ENCODE results near the gene KDM4B.

Gene KDM4B

GRCh38 chr19:5093948-5094718, 125.2 kb downstream of the KDM4B start:
- no peak for DNase-seq

GRCh38 chr19:5094768-5095567, 126.1 kb downstream of the KDM4B start:
- DNase-seq, result no peak

GRCh38 chr19:5095568-5095850, 126.6 kb downstream of the KDM4B start:
- no peak for DNase-seq

- DNase-seq, result no peak
Observed at GRCh38 chr19:5096536-5096935, 127.6 kb downstream of the KDM4B start.

- DNase-seq, result no peak
Observed at GRCh38 chr19:5097331-5097930, 128.5 kb downstream of the KDM4B start.

GRCh38 chr19:5097959-5098623, 129.2 kb downstream of the KDM4B start:
- DNase-seq, result no peak

GRCh38 chr19:5098646-5099045, 129.7 kb downstream of the KDM4B start:
- no peak for DNase-seq

GRCh38 chr19:5099701-5100221, 130.8 kb downstream of the KDM4B start:
- no peak for DNase-seq

GRCh38 chr19:5101871-5102270, 133.0 kb downstream of the KDM4B start:
- no peak for DNase-seq

- no peak for DNase-seq
Observed at GRCh38 chr19:5102520-5102919, 133.6 kb downstream of the KDM4B start.

GRCh38 chr19:5103061-5103701, 134.3 kb downstream of the KDM4B start:
- no peak for DNase-seq

GRCh38 chr19:5103812-5104410, 135.0 kb downstream of the KDM4B start:
- no peak for DNase-seq

GRCh38 chr19:5104871-5105351, 136.0 kb downstream of the KDM4B start:
- DNase-seq, result no peak

- DNase-seq, result no peak
Observed at GRCh38 chr19:5106191-5106726, 137.3 kb downstream of the KDM4B start.

GRCh38 chr19:5106971-5107370, 138.1 kb downstream of the KDM4B start:
- DNase-seq, result no peak

GRCh38 chr19:5107432-5108122, 138.7 kb downstream of the KDM4B start:
- no peak for DNase-seq

GRCh38 chr19:5108123-5108596, 139.2 kb downstream of the KDM4B start:
- no peak for DNase-seq

- no peak for DNase-seq
Observed at GRCh38 chr19:5108866-5109265, 140.0 kb downstream of the KDM4B start.

GRCh38 chr19:5109560-5109959, 140.6 kb downstream of the KDM4B start:
- DNase-seq, result no peak

GRCh38 chr19:5110546-5110945, 141.6 kb downstream of the KDM4B start:
- DNase-seq, result no peak

GRCh38 chr19:5111051-5111450, 142.1 kb downstream of the KDM4B start:
- no peak for DNase-seq
